ENCODE measurements around the gene EPAS1. TPM values are rescaled to one million over a fixed set of nuclear protein-coding genes. Genes with fewer than 3 reads are reported as not detected.

The EPAS1 gene
- total and polyA plus RNA-seq, 2 of the 8 experiments (the other 6 are each of a cell fraction or from before 2014, with no cell fraction given), result 2.0 to 4.9 TPM

DNA sequence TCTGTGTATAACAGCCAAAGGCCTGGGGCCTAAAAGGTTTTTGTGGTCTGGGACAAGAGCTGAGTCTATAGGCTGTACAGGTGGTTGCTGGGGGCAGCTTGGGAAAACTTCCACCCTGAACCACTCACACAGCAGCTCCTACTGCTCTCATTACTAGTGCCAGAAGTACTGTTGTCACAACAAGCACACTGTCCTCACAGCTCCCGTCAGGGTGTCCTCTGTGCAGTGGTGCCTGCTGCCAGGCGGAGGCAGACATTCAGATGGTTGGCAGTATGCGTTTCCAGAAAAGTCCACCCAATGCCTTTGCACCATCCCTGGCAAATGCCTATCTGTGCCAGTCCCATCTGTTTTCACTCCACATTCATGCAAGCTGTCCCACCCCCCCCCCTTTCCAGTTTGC lies 58.5 kb downstream of the EPAS1 start:
- Histone ChIP-seq H3K4me2 (ENCODE audit: insufficient read depth in 1 of 2, low read depth in 2 of 2, low read length in 2 of 2) (no peak overlapping the region), H3K36me3 (ENCODE audit: control insufficient read depth in 2 of 4, insufficient read depth in 4 of 4, low read length in 3 of 4) (no peaks in the 10 kb centered on the region), H3K4ac (replicated peaks; ENCODE audit: insufficient read length, low read depth, low read length) (no peak overlapping the region), H3K27me3 (replicated peaks in 1 of 4; ENCODE audit: control insufficient read depth in 3 of 4, extremely low read depth in 1 of 4, insufficient read depth in 3 of 4, low read length in 3 of 4) (no peaks in the 10 kb centered on the region), H2BK120ac (replicated peaks; ENCODE audit: low read depth, low read length) (no peak overlapping the region), H3K18ac (ENCODE audit: extremely low read depth, low read length) (no peak overlapping the region), H3K56ac (replicated peaks; ENCODE audit: insufficient read length, low read depth, low read length) (no peak overlapping the region), H2AFZ (ENCODE audit: low read length) (no peak overlapping the region), H3K4me1 (replicated peaks in 1 of 4; ENCODE audit: control insufficient read depth in 3 of 4, insufficient read depth in 4 of 4, low read length in 3 of 4) (peaks cover 0 to 5% (median 0%) of the 10 kb centered on the region in 4 experiments; a peak in 1 of 7 replicates), H4K8ac (ENCODE audit: extremely low read depth, insufficient read depth, low read length) (no peak overlapping the region), H3K9ac (replicated peaks in 1 of 4; ENCODE audit: extremely low read depth in 1 of 4, low read depth in 3 of 4, low read length in 3 of 4) (no peak overlapping the region), H3K79me2 (ENCODE audit: control insufficient read depth in 1 of 2, insufficient read depth in 2 of 2, low read length in 2 of 2) (no peaks in the 10 kb centered on the region), H3K4me3 (ENCODE audit: extremely low read depth in 1 of 4, insufficient read depth in 2 of 4, low read depth in 3 of 4, low read length in 4 of 4) (no peak overlapping the region), H4K20me1 (replicated peaks in 1 of 2; ENCODE audit: control insufficient read depth in 1 of 2, insufficient read depth in 2 of 2, low read length in 2 of 2) (no peaks in the 10 kb centered on the region), H2BK15ac (ENCODE audit: low read length) (no peak overlapping the region), H2AK5ac (ENCODE audit: low read depth, low read length) (no peak overlapping the region), H2BK12ac (ENCODE audit: low read depth, low read length) (no peak overlapping the region), H2BK20ac (ENCODE audit: low read length) (no peak overlapping the region), H3K9me3 (ENCODE audit: insufficient read depth in 2 of 2, low read depth in 1 of 2, low read length in 1 of 2) (no peaks in the 10 kb centered on the region), H3K27ac (ENCODE audit: low read depth, low read length) (no peak overlapping the region), H2BK5ac (ENCODE audit: low read depth, low read length) (no peak overlapping the region), H3K23me2 (ENCODE audit: low read depth, low read length) (no peaks in the 10 kb centered on the region), H4K91ac (replicated peaks; ENCODE audit: insufficient read length, low read length) (no peak overlapping the region), H3K14ac (ENCODE audit: insufficient read length) (no peak overlapping the region), H3K23ac (ENCODE audit: insufficient read length) (no peak overlapping the region), H3K79me1 (ENCODE audit: low read depth, low read length) (no peaks in the 10 kb centered on the region), H4K5ac (ENCODE audit: insufficient read length, low read depth, low read length) (no peak overlapping the region)
- ChIA-PET POLR2A (ENCODE audit: partially characterized antibody) (no interaction called here), CTCF (ENCODE audit: partially characterized antibody) (interaction anchor here (0.9 to 6.8 kb wide), 4 partner anchors 12 to 26 kb away, joined by 3 to 52 read pairs (median 6); no protein-coding TSS in a partner anchor)
- 85% methylated on average over 3 of the region's 3 CpGs; no CpG with 5 or more reads in 1 of the 2 experiments for WGBS, 2 experiments (ENCODE audit: extremely low coverage in 1 of 2, insufficient coverage in 1 of 2, insufficient read length in 1 of 2, insufficient replicate concordance in 2 of 2, low coverage in 1 of 2, low lambda C conversion rate in 2 of 2, missing lambda C conversion rate in 1 of 2)
- FAIRE-seq, result no peak
- no peak for DNase-seq (ENCODE audit: low read depth in 1 of 2, low spot score in 2 of 2)
